Type B pancreatic cell (in vitro differentiated cells): ENCODE data around the gene TEKT3. TPM values are rescaled to one million over a fixed set of nuclear protein-coding genes. Genes with fewer than 3 reads are reported as not detected.

ENCODE experiments used
- DNase-seq: peaks from one replicate; pipeline ENCODE4 v3.0.0; 2021; ENCODE audit warnings: mixed read lengths; ENCODE audit not compliant: unreplicated experiment; ENCODE audit errors: extremely low spot score
- H3K27ac Mint-ChIP-seq: 2 replicates; pipeline ENCODE4 v1.8.0; 2021; ENCODE audit warnings: mild to moderate bottlenecking, mixed read lengths
- H3K27me3 Mint-ChIP-seq: 2 replicates; pipeline ENCODE4 v1.8.0; 2021; ENCODE audit warnings: mixed read lengths
- H3K36me3 Mint-ChIP-seq: 2 replicates; pipeline ENCODE4 v1.8.0; 2021; ENCODE audit warnings: mixed read lengths
- H3K4me1 Mint-ChIP-seq: one replicate; pipeline ENCODE4 v1.8.0; 2021; ENCODE audit warnings: mixed read lengths; ENCODE audit not compliant: unreplicated experiment
- H3K4me3 Mint-ChIP-seq: 2 replicates; pipeline ENCODE4 v1.8.0; 2021; ENCODE audit warnings: mild to moderate bottlenecking, mixed read lengths
- H3K9me3 Mint-ChIP-seq: 2 replicates; pipeline ENCODE4 v1.8.0; 2021; ENCODE audit warnings: mixed read lengths
- CTCF ChIP-seq: fragments of 200-600 bp; sonication (generic); conservative IDR thresholded peaks from 2 replicates; pipeline ENCODE4 v1.5.0; 2021; ENCODE audit warnings: antibody characterized with exemption, mild to moderate bottlenecking
- total RNA-seq: library from RNA; stranded (reverse); gene quantifications from 2 replicates; pipeline ENCODE4 v1.2.1, GENCODE V29; 2021; ENCODE audit warnings: low replicate concordance

Gene TEKT3
- total RNA-seq, 1 donor from 2014 or later = 0.56 TPM

- Mint-ChIP-seq H3K36me3 (no peaks in the 10 kb centered on the region), H3K4me3 (peak overlapping the region; percentile 94), H3K4me1 (peaks cover 8% of the 10 kb centered on the region), H3K27ac (no peak overlapping the region), H3K27me3 (peaks cover 96% of the 10 kb centered on the region), H3K9me3 (no peaks in the 10 kb centered on the region)
- TF ChIP-seq CTCF = no peak
- DNase-seq = no peak
Measured at GRCh38 chr17:15263206-15263579, 78.2 kb downstream of the TEKT3 start.

GRCh38 chr17:15262291-15263205, 78.8 kb downstream of the TEKT3 start:
- Mint-ChIP-seq H3K36me3 (no peaks in the 10 kb centered on the region), H3K27me3 (peaks cover 94% of the 10 kb centered on the region), H3K4me3 (peak overlapping the region; percentile 94), H3K4me1 (peaks cover 8% of the 10 kb centered on the region), H3K9me3 (no peaks in the 10 kb centered on the region), H3K27ac (no peak overlapping the region)
- no peak for DNase-seq
- no peak for TF ChIP-seq CTCF

- Mint-ChIP-seq H3K4me3 (peak overlapping the region; percentile 94), H3K27ac (no peak overlapping the region), H3K4me1 (peaks cover 14% of the 10 kb centered on the region), H3K27me3 (peaks cover 92% of the 10 kb centered on the region), H3K9me3 (no peaks in the 10 kb centered on the region), H3K36me3 (peaks cover 3% of the 10 kb centered on the region)
- DNase-seq = no peak
- TF ChIP-seq CTCF = no peak
Measured at GRCh38 chr17:15261802-15262290, 79.6 kb downstream of the TEKT3 start.

GRCh38 chr17:15261258-15261801, 80.1 kb downstream of the TEKT3 start:
- H3K4me3 Mint-ChIP-seq = peak overlapping the region; percentile 94
- no peak overlapping the region for H3K27ac Mint-ChIP-seq
- TF ChIP-seq CTCF = no peak
- peaks cover 17% of the 10 kb centered on the region for H3K4me1 Mint-ChIP-seq
- peaks cover 3% of the 10 kb centered on the region for H3K36me3 Mint-ChIP-seq
- peak; percentile 78 for DNase-seq
- peaks cover 90% of the 10 kb centered on the region for H3K27me3 Mint-ChIP-seq
- H3K9me3 Mint-ChIP-seq = no peaks in the 10 kb centered on the region

GRCh38 chr17:15260376-15261257, 80.8 kb downstream of the TEKT3 start:
- H3K4me1 Mint-ChIP-seq = peaks cover 17% of the 10 kb centered on the region
- peaks cover 85% of the 10 kb centered on the region for H3K27me3 Mint-ChIP-seq
- H3K9me3 Mint-ChIP-seq = no peaks in the 10 kb centered on the region
- peak overlapping the region; percentile 70 for H3K27ac Mint-ChIP-seq
- H3K4me3 Mint-ChIP-seq = peak overlapping the region; percentile 94
- TF ChIP-seq CTCF = peak; percentile 94
- H3K36me3 Mint-ChIP-seq = peaks cover 6% of the 10 kb centered on the region
- DNase-seq = peak; percentile 91
